ENCODE measurements around the gene ARMC10. TPM values are rescaled to one million over a fixed set of nuclear protein-coding genes. Genes with fewer than 3 reads are reported as not detected.
"Not testable (repeated sequence)": the region's sequence is repeated elsewhere in the genome, so short reads cannot be mapped to it uniquely, and the experiment has no call there.

Gene ARMC10
- total and polyA plus RNA-seq, 4 donors = 14.6 to 20.1 (median 18.8) TPM

DNA sequence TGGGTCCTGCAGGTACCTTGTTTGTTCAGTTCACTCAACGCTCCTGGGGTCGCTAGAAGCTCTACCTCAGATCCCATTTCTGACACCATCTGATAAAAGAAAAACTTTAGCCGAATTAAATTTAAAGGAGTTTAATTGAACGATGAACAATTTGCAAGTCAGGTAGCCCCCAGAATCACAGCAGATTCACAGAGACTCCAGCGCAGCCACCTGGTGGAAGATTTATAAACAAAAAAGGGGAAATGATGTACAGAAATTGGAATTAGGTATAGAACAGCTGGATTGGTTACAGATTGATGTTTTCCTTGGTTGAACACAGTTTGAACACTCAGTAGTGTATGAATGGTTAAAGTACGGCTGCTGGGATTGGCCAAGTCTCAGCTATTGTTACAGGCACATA is 23.4 kb upstream of the ARMC10 start:
- Histone ChIP-seq H3K4me3 (ENCODE audit: low read depth in 1 of 3, low read length in 3 of 3) (no peak overlapping the region), H3K27me3 (ENCODE audit: control insufficient read depth in 4 of 4, insufficient read depth in 4 of 4, low read length in 3 of 4) (no peaks in the 10 kb centered on the region), H3K9ac (ENCODE audit: low read depth in 1 of 2, low read length in 2 of 2) (no peak overlapping the region), H3K4me1 (ENCODE audit: control insufficient read depth in 4 of 4, insufficient read depth in 4 of 4, low read length in 3 of 4) (no peaks in the 10 kb centered on the region), H3K27ac (ENCODE audit: low read depth in 1 of 2, low read length in 2 of 2) (no peak overlapping the region), H3K36me3 (ENCODE audit: control insufficient read depth in 4 of 4, insufficient read depth in 3 of 4, low read depth in 1 of 4, low read length in 3 of 4) (no peaks in the 10 kb centered on the region), H3K9me3 (ENCODE audit: control insufficient read depth in 4 of 4, low read length in 3 of 4) (no peaks in the 10 kb centered on the region)
- no peak for DNase-seq (ENCODE audit: low spot score)
- 95% methylated on average over 6 of the region's 6 CpGs for WGBS
- TF ChIP-seq, protein P1, sequence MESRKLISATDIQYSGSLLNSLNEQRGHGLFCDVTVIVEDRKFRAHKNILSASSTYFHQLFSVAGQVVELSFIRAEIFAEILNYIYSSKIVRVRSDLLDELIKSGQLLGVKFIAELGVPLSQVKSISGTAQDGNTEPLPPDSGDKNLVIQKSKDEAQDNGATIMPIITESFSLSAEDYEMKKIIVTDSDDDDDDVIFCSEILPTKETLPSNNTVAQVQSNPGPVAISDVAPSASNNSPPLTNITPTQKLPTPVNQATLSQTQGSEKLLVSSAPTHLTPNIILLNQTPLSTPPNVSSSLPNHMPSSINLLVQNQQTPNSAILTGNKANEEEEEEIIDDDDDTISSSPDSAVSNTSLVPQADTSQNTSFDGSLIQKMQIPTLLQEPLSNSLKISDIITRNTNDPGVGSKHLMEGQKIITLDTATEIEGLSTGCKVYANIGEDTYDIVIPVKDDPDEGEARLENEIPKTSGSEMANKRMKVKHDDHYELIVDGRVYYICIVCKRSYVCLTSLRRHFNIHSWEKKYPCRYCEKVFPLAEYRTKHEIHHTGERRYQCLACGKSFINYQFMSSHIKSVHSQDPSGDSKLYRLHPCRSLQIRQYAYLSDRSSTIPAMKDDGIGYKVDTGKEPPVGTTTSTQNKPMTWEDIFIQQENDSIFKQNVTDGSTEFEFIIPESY (IDR thresholded peaks at IDR 0.05) = no peak
- no peak for TF ChIP-seq GABPA (IDR thresholded peaks at IDR 0.05 in 1 of 2, conservative IDR thresholded peaks at IDR 0.05 in 1 of 2)

DNA sequence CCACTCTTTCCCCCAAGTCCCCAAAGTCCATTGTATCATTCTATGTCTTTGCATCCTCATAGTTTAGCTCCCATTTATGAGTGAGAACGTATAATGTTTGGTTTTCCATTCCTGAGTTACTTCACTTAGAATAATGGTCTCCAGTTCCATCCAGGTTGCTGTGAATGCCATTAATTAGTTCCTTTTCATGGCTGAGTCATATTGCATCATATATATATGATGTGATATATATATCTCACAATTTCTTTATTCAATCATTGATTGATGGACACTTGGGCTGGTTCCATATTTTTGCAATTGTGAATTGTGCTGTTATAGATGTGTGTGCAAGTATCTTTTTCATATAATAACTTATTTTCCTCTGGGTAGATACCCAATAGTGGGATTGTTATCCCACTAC is 18.9 kb upstream of the ARMC10 start:
- not testable (repeated sequence) for H3K9ac ChIP-seq (ENCODE audit: low read depth in 1 of 2, low read length in 2 of 2); H3K9me3 ChIP-seq (ENCODE audit: control insufficient read depth in 4 of 4, low read length in 3 of 4); DNase-seq (ENCODE audit: low spot score); H3K4me1 ChIP-seq (ENCODE audit: control insufficient read depth in 4 of 4, insufficient read depth in 4 of 4, low read length in 3 of 4); H3K27ac ChIP-seq (ENCODE audit: low read depth in 1 of 2, low read length in 2 of 2); H3K27me3 ChIP-seq (ENCODE audit: control insufficient read depth in 4 of 4, insufficient read depth in 4 of 4, low read length in 3 of 4); H3K36me3 ChIP-seq (ENCODE audit: control insufficient read depth in 4 of 4, insufficient read depth in 3 of 4, low read depth in 1 of 4, low read length in 3 of 4); H3K4me3 ChIP-seq (ENCODE audit: low read depth in 1 of 3, low read length in 3 of 3)
- WGBS = 93% methylated on average over 1 of the region's 1 CpG

DNA sequence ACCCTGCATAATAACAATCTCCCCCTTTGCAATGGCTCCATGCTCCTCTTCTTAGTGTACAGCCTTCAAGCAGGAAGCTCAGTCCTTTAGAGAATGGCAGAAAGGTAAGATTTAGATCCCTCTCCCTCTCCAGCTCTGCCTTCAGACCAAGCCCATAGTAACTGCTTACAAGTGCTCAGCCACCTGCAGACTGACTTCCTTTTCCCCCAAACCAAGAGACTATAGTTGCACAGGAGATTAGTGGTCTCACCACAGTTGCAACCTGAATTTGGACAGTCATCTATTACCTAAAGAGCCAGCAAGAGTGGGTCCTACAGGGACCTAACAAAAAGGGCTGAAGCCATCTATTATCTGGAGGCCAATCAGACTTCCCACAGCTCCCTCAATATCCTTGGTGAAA is 16.8 kb upstream of the ARMC10 start:
- peaks cover 0 to 6% (median under 1%) of the 10 kb centered on the region in 4 donors for H3K4me1 ChIP-seq (ENCODE audit: control insufficient read depth in 4 of 4, insufficient read depth in 4 of 4, low read length in 3 of 4)
- no peak overlapping the region for H3K4me3 ChIP-seq (ENCODE audit: low read depth in 1 of 3, low read length in 3 of 3)

More for the DNA sequence above, 16.8 kb upstream of the ARMC10 start:
- no peak overlapping the region for H3K27ac ChIP-seq (ENCODE audit: low read depth in 1 of 2, low read length in 2 of 2)
- TF ChIP-seq, protein P1 (IDR thresholded peaks at IDR 0.05) = no peak
- TF ChIP-seq RAD21 (IDR thresholded peaks at IDR 0.05) (no peak), EGR1 (IDR thresholded peaks at IDR 0.05; ENCODE audit: low read depth in 2 of 2) (no peak), YY1 (IDR thresholded peaks at IDR 0.05) (no peak)
- TF ChIP-seq, protein P2, sequence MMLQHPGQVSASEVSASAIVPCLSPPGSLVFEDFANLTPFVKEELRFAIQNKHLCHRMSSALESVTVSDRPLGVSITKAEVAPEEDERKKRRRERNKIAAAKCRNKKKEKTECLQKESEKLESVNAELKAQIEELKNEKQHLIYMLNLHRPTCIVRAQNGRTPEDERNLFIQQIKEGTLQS (IDR thresholded peaks at IDR 0.05) = no peak
- TF ChIP-seq, protein P3, sequence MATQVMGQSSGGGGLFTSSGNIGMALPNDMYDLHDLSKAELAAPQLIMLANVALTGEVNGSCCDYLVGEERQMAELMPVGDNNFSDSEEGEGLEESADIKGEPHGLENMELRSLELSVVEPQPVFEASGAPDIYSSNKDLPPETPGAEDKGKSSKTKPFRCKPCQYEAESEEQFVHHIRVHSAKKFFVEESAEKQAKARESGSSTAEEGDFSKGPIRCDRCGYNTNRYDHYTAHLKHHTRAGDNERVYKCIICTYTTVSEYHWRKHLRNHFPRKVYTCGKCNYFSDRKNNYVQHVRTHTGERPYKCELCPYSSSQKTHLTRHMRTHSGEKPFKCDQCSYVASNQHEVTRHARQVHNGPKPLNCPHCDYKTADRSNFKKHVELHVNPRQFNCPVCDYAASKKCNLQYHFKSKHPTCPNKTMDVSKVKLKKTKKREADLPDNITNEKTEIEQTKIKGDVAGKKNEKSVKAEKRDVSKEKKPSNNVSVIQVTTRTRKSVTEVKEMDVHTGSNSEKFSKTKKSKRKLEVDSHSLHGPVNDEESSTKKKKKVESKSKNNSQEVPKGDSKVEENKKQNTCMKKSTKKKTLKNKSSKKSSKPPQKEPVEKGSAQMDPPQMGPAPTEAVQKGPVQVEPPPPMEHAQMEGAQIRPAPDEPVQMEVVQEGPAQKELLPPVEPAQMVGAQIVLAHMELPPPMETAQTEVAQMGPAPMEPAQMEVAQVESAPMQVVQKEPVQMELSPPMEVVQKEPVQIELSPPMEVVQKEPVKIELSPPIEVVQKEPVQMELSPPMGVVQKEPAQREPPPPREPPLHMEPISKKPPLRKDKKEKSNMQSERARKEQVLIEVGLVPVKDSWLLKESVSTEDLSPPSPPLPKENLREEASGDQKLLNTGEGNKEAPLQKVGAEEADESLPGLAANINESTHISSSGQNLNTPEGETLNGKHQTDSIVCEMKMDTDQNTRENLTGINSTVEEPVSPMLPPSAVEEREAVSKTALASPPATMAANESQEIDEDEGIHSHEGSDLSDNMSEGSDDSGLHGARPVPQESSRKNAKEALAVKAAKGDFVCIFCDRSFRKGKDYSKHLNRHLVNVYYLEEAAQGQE (IDR thresholded peaks at IDR 0.05) = no peak
- no peak overlapping the region for H3K9ac ChIP-seq (ENCODE audit: low read depth in 1 of 2, low read length in 2 of 2)
- H3K27me3 ChIP-seq (ENCODE audit: control insufficient read depth in 4 of 4, insufficient read depth in 4 of 4, low read length in 3 of 4) = no peaks in the 10 kb centered on the region
- no peaks in the 10 kb centered on the region for H3K36me3 ChIP-seq (ENCODE audit: control insufficient read depth in 4 of 4, insufficient read depth in 3 of 4, low read depth in 1 of 4, low read length in 3 of 4)
- DNase-seq (ENCODE audit: low spot score) = no peak
- H3K9me3 ChIP-seq (ENCODE audit: control insufficient read depth in 4 of 4, low read length in 3 of 4) = no peaks in the 10 kb centered on the region

Data from liver (tissue), 9 donors.